Measurements from ENCODE around the gene NCS1.

NCS1 gene

DNA sequence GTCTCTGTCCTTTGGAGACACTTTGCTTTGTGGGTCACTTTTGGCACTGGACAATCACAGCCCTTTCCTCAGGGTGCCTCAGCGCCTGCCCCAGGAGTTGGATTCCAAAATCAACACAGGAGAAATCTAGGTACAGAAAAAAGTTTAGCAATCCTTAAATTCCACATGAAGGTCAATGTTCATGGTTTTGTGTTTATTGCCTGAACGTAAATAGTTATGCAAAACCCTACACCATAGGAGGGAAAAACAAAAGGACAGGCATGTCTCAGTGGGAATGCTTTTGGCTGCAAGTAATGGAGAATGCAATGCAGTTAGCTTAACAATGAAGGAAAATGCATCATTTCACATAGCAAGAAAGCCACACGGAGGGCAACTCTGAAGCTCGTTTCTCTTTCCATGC lies 86.8 kb downstream of the NCS1 start (continued):
- TF ChIP-seq, protein P1, sequence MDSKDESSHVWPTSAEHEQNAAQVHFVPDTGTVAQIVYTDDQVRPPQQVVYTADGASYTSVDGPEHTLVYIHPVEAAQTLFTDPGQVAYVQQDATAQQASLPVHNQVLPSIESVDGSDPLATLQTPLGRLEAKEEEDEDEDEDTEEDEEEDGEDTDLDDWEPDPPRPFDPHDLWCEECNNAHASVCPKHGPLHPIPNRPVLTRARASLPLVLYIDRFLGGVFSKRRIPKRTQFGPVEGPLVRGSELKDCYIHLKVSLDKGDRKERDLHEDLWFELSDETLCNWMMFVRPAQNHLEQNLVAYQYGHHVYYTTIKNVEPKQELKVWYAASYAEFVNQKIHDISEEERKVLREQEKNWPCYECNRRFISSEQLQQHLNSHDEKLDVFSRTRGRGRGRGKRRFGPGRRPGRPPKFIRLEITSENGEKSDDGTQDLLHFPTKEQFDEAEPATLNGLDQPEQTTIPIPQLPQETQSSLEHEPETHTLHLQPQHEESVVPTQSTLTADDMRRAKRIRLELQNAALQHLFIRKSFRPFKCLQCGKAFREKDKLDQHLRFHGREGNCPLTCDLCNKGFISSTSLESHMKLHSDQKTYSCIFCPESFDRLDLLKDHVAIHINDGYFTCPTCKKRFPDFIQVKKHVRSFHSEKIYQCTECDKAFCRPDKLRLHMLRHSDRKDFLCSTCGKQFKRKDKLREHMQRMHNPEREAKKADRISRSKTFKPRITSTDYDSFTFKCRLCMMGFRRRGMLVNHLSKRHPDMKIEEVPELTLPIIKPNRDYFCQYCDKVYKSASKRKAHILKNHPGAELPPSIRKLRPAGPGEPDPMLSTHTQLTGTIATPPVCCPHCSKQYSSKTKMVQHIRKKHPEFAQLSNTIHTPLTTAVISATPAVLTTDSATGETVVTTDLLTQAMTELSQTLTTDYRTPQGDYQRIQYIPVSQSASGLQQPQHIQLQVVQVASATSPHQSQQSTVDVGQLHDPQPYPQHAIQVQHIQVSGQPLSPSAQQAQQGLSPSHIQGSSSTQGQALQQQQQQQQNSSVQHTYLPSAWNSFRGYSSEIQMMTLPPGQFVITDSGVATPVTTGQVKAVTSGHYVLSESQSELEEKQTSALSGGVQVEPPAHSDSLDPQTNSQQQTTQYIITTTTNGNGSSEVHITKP (tag by site-specific recombination; IDR thresholded peaks at IDR 0.05) = no peak
- TF ChIP-seq SCRT1 (tag by site-specific recombination; IDR thresholded peaks at IDR 0.05; ENCODE audit: borderline replicate concordance) (no peak), ZXDB (tag by site-specific recombination; IDR thresholded peaks at IDR 0.05) (no peak), YY1 (tag by site-specific recombination; IDR thresholded peaks at IDR 0.05) (no peak), SCRT2 (tag by site-specific recombination; IDR thresholded peaks at IDR 0.05) (no peak), ZIC2 (tag by site-specific recombination; IDR thresholded peaks at IDR 0.05) (no peak)

DNA sequence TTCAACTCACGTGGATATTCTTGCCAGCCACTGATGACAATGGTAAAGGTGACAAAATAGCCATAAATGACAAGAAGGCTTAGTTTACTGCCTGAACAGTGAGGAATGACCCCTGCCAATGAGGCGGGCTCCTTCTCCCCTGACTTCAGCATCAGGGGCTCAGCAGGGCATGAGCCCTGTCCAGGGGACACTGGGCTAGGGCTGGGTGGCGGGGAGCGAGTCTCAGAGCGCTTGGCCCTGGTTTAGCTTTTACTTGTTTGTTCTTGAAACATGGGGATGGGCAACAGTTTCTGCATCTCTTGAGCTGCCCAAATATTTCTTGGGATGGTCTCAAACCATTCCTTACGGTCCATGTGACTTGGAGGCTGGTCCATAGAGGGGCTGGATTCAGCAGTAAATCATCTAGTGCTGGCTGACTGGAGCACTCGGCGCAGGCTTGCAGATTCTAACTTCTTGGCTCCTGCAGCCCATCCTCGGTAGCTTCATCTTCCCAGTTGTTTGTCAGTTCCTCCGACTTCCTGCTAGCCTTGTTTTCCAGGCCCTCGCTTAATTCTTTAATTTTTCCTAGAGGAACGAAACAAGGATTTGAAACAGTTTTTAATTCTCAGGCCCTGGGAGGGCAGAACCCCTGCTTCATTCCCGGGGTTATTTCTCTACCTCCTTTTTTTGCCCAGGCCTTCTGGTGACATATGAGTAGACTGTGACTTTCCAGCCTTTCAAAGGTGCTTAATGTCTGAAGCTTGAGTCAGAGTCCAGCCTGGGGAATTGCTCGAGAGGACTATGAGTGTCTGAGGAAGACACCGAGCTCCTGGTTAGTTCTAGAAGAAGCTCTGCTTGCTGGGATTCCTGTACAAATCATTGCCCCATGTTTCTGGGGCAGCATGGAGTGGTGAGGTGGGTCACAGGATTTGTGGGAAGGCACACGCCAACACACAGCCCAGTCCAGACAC lies 88.9 kb downstream of the NCS1 start:
- Histone ChIP-seq H3K4me1 (ENCODE audit: control insufficient read depth, insufficient read depth, low read length) (no peaks in the 10 kb centered on the region), H3K4me3 (ENCODE audit: low read depth, low read length) (no peak overlapping the region), H3K36me3 (ENCODE audit: control insufficient read depth in 2 of 2, insufficient read depth in 1 of 2, low read length in 2 of 2) (no peaks in the 10 kb centered on the region), H3K27ac (ENCODE audit: extremely low read depth, low read depth, low read length) (no peak overlapping the region), H3K9me3 (ENCODE audit: control insufficient read depth, insufficient read depth, low read depth, low read length) (no peaks in the 10 kb centered on the region)
- ChIA-PET POLR2A (no interaction called here), CTCF (interaction anchor here (0.6 to 2.7 kb wide), 3 partner anchors 13 to 94 kb away, joined by 3 to 17 read pairs (median 3); no protein-coding TSS in a partner anchor)
- TF ChIP-seq, protein P2, sequence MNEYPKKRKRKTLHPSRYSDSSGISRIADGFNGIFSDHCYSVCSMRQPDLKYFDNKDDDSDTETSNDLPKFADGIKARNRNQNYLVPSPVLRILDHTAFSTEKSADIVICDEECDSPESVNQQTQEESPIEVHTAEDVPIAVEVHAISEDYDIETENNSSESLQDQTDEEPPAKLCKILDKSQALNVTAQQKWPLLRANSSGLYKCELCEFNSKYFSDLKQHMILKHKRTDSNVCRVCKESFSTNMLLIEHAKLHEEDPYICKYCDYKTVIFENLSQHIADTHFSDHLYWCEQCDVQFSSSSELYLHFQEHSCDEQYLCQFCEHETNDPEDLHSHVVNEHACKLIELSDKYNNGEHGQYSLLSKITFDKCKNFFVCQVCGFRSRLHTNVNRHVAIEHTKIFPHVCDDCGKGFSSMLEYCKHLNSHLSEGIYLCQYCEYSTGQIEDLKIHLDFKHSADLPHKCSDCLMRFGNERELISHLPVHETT (tag by site-specific recombination; IDR thresholded peaks at IDR 0.05) = no peak
- TF ChIP-seq, protein P3, sequence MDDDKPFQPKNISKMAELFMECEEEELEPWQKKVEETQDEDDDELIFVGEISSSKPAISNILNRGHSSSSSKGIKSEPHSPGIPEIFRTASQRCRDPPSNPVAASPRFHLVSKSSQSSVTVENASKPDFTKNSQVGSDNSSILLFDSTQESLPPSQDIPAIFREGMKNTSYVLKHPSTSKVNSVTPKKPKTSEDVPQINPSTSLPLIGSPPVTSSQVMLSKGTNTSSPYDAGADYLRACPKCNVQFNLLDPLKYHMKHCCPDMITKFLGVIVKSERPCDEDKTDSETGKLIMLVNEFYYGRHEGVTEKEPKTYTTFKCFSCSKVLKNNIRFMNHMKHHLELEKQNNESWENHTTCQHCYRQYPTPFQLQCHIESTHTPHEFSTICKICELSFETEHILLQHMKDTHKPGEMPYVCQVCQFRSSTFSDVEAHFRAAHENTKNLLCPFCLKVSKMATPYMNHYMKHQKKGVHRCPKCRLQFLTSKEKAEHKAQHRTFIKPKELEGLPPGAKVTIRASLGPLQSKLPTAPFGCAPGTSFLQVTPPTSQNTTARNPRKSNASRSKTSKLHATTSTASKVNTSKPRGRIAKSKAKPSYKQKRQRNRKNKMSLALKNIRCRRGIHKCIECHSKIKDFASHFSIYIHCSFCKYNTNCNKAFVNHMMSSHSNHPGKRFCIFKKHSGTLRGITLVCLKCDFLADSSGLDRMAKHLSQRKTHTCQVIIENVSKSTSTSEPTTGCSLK (tag by site-specific recombination; IDR thresholded peaks at IDR 0.05) = no peak
- TF ChIP-seq KLF9 (tag by site-specific recombination; IDR thresholded peaks at IDR 0.05; ENCODE audit: low read depth) = no peak

DNA sequence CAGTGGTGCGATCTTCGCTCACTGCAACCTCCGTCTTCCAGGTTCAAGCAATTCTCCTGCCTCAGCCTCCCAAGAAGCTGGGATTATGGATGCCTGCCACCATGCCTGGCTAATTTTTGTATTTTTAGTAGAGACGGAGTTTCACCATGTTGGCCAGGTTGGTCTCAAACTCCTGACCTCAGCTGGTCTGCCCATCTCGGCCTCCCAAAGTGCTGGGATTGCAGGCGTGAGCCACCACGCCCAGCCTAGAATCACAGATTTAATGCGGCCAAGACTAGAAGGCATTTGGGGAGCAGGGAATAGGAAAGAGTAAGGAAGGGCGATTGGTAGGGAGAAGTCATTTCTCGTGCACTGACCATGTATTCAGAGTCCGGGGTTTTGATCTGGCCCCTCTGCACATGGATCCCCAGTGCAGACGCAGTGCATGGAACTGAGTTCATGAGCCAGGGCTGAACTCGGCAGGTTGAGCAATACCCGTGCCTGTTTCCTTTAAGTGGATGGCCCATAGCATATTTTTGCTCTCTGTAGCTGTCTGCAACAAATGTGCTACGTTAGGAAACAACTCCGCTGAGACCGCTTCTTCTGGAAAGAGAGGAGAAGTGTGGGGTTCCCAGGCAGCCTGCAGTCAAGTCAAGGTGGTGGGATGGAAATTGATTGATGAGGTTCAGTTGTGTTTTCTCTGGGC lies 90.0 kb downstream of the NCS1 start:
- POLR2A ChIA-PET = no interaction called here
- Histone ChIP-seq H3K4me3 (ENCODE audit: low read depth, low read length) (no peak overlapping the region), H3K36me3 (ENCODE audit: control insufficient read depth in 2 of 2, insufficient read depth in 1 of 2, low read length in 2 of 2) (no peaks in the 10 kb centered on the region), H3K9me3 (ENCODE audit: control insufficient read depth, insufficient read depth, low read depth, low read length) (no peaks in the 10 kb centered on the region), H3K4me1 (ENCODE audit: control insufficient read depth, insufficient read depth, low read length) (no peaks in the 10 kb centered on the region), H3K27ac (ENCODE audit: extremely low read depth, low read depth, low read length) (no peak overlapping the region)
- TF ChIP-seq ZBTB20 (tag by site-specific recombination; IDR thresholded peaks at IDR 0.05) = peak; percentile 52; the same call in 1 of the 2 replicates
- no peak for TF ChIP-seq ZFHX2 (tag by site-specific recombination; conservative IDR thresholded peaks at IDR 0.05)
- CTCF ChIA-PET = interaction anchor here (0.5 to 0.7 kb wide), 2 partner anchors 11 to 65 kb away, joined by 3 to 5 read pairs; no protein-coding TSS in a partner anchor
